GM12875 (cell line): ENCODE results near the gene AK4.

Source experiments
- H3K4me3 ChIP-seq: one replicate; pipeline ENCODE4 v1.5.1; 2011; ENCODE audit warnings: low read depth, low read length, control low read depth
- TF ChIP-seq, protein P1 (sequence below): IDR thresholded peaks from 2 replicates; pipeline ENCODE4 v1.5.1; 2011; ENCODE audit warnings: low read depth, mild to moderate bottlenecking, control low read depth, inconsistent platforms, low read length, moderate library complexity, borderline replicate concordance; ENCODE audit not compliant: insufficient read depth

The AK4 gene

DNA sequence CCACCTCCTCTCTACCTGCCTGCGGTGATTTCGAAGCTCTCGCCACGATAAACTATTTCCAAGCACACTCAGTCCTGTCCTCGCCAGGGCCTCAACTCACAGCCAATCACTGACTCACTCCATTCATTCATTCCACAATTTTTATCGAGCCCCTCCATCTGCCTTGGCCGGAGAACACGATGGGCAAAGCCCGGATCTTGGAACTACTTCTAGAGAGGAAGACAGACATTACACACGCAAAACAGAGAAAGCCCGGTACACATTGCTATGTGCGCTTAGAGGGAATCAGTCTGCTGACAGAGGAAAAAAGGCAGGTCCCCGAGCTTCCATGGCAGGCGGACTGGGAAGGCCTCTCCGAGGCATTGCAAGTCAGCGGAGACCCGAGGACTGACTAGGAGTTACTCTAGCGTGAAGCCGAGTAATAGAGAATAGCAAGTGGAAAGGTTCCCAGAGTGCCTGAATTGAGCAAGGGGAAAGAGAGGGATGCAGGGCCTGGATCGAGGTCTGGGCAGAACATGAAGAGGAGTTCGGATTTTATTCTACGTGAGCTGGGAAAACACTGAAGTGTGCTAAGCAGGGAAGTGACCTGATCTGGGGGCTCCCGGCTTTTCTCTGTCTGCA, 107.1 kb downstream of the AK4 start:
- peak overlapping the region; percentile 64 for H3K4me3 ChIP-seq
- TF ChIP-seq, protein P1, sequence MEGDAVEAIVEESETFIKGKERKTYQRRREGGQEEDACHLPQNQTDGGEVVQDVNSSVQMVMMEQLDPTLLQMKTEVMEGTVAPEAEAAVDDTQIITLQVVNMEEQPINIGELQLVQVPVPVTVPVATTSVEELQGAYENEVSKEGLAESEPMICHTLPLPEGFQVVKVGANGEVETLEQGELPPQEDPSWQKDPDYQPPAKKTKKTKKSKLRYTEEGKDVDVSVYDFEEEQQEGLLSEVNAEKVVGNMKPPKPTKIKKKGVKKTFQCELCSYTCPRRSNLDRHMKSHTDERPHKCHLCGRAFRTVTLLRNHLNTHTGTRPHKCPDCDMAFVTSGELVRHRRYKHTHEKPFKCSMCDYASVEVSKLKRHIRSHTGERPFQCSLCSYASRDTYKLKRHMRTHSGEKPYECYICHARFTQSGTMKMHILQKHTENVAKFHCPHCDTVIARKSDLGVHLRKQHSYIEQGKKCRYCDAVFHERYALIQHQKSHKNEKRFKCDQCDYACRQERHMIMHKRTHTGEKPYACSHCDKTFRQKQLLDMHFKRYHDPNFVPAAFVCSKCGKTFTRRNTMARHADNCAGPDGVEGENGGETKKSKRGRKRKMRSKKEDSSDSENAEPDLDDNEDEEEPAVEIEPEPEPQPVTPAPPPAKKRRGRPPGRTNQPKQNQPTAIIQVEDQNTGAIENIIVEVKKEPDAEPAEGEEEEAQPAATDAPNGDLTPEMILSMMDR, result no peak

GRCh38 chr1:65255656-65256050, 107.7 kb downstream of the AK4 start:
- TF ChIP-seq, protein P1, result no peak
- no peak overlapping the region for H3K4me3 ChIP-seq

- TF ChIP-seq, protein P1, result no peak
- H3K4me3 ChIP-seq, result no peak overlapping the region
Measured at GRCh38 chr1:65256860-65257708, 109.1 kb downstream of the AK4 start.

- TF ChIP-seq, protein P1, result no peak
- H3K4me3 ChIP-seq, result no peak overlapping the region
Measured at GRCh38 chr1:65258106-65258505, 110.1 kb downstream of the AK4 start.

DNA sequence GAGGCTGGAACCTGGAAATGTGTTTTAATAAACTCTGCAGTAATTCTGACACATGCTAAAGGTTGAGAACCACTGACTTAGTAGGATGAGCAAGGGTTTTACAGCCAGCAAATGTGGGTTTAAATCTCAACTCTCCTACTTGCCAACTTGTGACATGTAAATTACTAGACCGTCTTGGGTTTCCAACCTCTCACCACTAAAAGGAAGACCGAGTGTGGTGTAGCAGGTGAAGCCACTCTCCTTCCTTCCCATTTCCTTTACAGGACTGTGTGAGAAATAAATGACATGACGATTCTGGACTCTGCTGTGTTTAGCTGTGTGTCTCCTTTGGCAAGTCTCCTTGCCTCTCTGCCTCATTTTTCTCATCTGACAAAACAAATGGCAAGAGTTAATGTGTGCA, 111.8 kb downstream of the AK4 start:
- H3K4me3 ChIP-seq, result no peak overlapping the region
- TF ChIP-seq, protein P1, result no peak

DNA sequence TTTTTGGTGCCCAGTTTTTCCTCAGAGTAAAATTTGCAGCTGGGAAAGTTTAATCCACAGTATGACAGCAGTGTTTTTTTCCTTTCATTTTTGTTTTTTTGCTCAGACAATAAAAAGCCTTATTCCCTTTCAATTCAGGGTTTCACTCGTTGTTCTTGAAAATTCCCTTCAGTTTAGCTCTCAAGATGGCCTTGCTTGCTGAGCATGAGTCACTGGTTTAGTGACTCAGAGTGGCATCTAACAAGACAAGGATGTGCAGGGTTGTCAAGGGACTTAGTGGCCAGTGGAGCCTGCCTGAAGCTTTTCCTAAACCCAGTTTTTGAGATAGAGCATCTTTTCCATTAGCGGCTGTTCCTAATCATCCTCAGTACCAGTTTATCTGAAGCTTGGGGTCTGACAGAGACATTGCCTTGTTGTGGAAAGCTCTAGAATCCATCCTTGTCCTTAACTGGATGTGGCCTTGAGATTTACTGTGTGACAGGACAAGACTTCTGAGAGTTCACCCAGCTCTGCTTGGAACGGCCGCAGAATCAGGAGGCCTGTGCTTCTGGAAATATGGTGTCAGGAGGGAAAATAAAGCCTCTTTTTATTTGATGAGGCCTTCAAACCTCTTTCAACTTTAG, 113.0 kb downstream of the AK4 start:
- H3K4me3 ChIP-seq, result no peak overlapping the region
- TF ChIP-seq, protein P1, result no peak
